HCT116 (cell line): ENCODE results near the gene FNDC3B. TPM values are rescaled to one million over a fixed set of nuclear protein-coding genes. Genes with fewer than 3 reads are reported as not detected.
"Not testable (repeated sequence)": the region's sequence is repeated elsewhere in the genome, so short reads cannot be mapped to it uniquely, and the experiment has no call there.

Experiments
- ATAC-seq: fragments of 200-7000 bp; cut with Tn5 transposase; 2 replicates; pipeline ENCODE4 v1.9.1; 2020; ENCODE audit warnings: mild to moderate bottlenecking, moderate library complexity
- BruUV-seq: library from RNA; stranded (reverse); fragments of 400-500 nt; replicated peaks from 2 replicates; lab custom pipeline; 2021; lab: Mats Ljungman, UMichigan
- CTCF ChIA-PET: fragments of 300-600 bp; sonication (Branson Sonifier 250); formaldehyde crosslinking; loops from one replicate; lab custom pipeline; 2021; ENCODE audit warnings: antibody characterized with exemption; lab: Charles Lee
- POLR2A ChIA-PET: fragments of 300-600, 350-600 bp; sonication (Branson Sonifier 250); formaldehyde crosslinking; loops from one replicate; lab custom pipeline; 2021; ENCODE audit warnings: antibody characterized with exemption; lab: Charles Lee
- RAD21 ChIA-PET, 2 experiments: fragments of 300-600 bp; sonication (Branson Sonifier 250); formaldehyde crosslinking; loops; one replicate each; lab custom pipeline; 2023; ENCODE audit warnings: low total read pairs in 2 of 2; ENCODE audit not compliant: uncharacterized antibody in 2 of 2, unreplicated experiment in 2 of 2, low non-redundant PET in 1 of 2; lab: Charles Lee
- DNase-seq: peaks from one replicate; pipeline ENCODE4 v3.0.0-alpha.2; 2010; ENCODE audit warnings: low read depth, low spot score
- H2AFZ ChIP-seq: fragments of 200-600 bp; shearing (Covaris generic), sonication (generic); 2 replicates; pipeline ENCODE4 v1.6.1; 2017; ENCODE audit warnings: low read depth, mixed run types, mixed read lengths, antibody characterized with exemption, low read length; ENCODE audit not compliant: poor library complexity, severe bottlenecking
- H3K27ac ChIP-seq: 2 replicates; pipeline ENCODE4 v1.5.1; 2012; ENCODE audit warnings: low read depth, low read length
- H3K27me3 ChIP-seq: fragments of 200-600 bp; sonication (generic); 2 replicates; pipeline ENCODE4 v1.6.1; 2016; ENCODE audit warnings: mixed run types, low read length, mixed read lengths; ENCODE audit not compliant: insufficient read depth
- H3K36me3 ChIP-seq, 2 experiments: fragments of 200-500 bp in 1 of 2; fragments of 200-600 bp in 1 of 2; sonication (Bioruptor generic) in 1 of 2; sonication (generic) in 1 of 2; 2 replicates each; pipeline versions ENCODE4 v1.5.1 to v1.6.1; 2014 to 2016; ENCODE audit warnings: low read length in 2 of 2, inconsistent platforms in 1 of 2, mixed read lengths in 1 of 2, mixed run types in 1 of 2; ENCODE audit not compliant: insufficient read depth in 2 of 2, control insufficient read depth in 1 of 2
- H3K4me1 ChIP-seq, 2 experiments: fragments of 200-600 bp in 1 of 2; sonication (generic) in 1 of 2; 2 replicates each; pipeline versions ENCODE4 v1.5.1 to v1.6.1; 2012 to 2017; ENCODE audit warnings: low read length in 2 of 2, inconsistent platforms in 1 of 2, mild to moderate bottlenecking in 1 of 2, mixed read lengths in 1 of 2, mixed run types in 1 of 2, moderate library complexity in 1 of 2; ENCODE audit not compliant: insufficient read depth in 2 of 2, control insufficient read depth in 1 of 2
- H3K4me2 ChIP-seq: fragments of 200-600 bp; sonication (generic); 2 replicates; pipeline ENCODE4 v1.6.1; 2017; ENCODE audit warnings: mixed run types, low read length, mixed read lengths
- H3K4me3 ChIP-seq, 2 experiments: fragments of 200-600 bp in 1 of 2; sonication (generic) in 1 of 2; replicated peaks in 1 of 2; 2 replicates each; pipeline ENCODE4 v1.5.1; 2011 to 2016; ENCODE audit warnings: low read length in 2 of 2, control low read depth in 1 of 2, low read depth in 1 of 2, mild to moderate bottlenecking in 1 of 2, mixed read lengths in 1 of 2, mixed run types in 1 of 2
- H3K79me2 ChIP-seq: fragments of 200-600 bp; sonication (generic); 2 replicates; pipeline ENCODE4 v1.6.1; 2017; ENCODE audit warnings: mild to moderate bottlenecking, mixed run types, low read length, moderate library complexity, mixed read lengths; ENCODE audit not compliant: insufficient read depth
- H3K9ac ChIP-seq: fragments of 200-600 bp; sonication (generic); 2 replicates; pipeline ENCODE4 v1.6.1; 2016; ENCODE audit warnings: low read length, mixed read lengths
- H3K9me2 ChIP-seq: fragments of 200-600 bp; sonication (generic), shearing (Covaris generic); 2 replicates; pipeline ENCODE4 v1.6.1; 2017; ENCODE audit warnings: mixed run types, mild to moderate bottlenecking, moderate library complexity; ENCODE audit not compliant: insufficient read depth
- H3K9me3 ChIP-seq, 2 experiments: fragments of 200-500 bp in 1 of 2; fragments of 200-600 bp in 1 of 2; sonication (Bioruptor generic) in 1 of 2; sonication (generic) in 1 of 2; 2 replicates each; pipeline ENCODE4 v1.6.1; 2014 to 2017; ENCODE audit warnings: low read length in 2 of 2, mixed read lengths in 2 of 2, inconsistent platforms in 1 of 2, low read depth in 1 of 2, mild to moderate bottlenecking in 1 of 2, mixed run types in 1 of 2, moderate library complexity in 1 of 2; ENCODE audit not compliant: control insufficient read depth in 1 of 2, insufficient read depth in 1 of 2
- H4K20me1 ChIP-seq: fragments of 200-600 bp; sonication (generic), shearing (Covaris generic); 2 replicates; pipeline ENCODE4 v1.6.1; 2017; ENCODE audit warnings: mixed run types, mild to moderate bottlenecking, moderate library complexity; ENCODE audit not compliant: insufficient read depth
- CBX3 ChIP-seq: IDR thresholded peaks from 2 replicates; pipeline ENCODE4 v1.6.1; 2012; ENCODE audit warnings: low read depth
- CEBPB ChIP-seq: IDR thresholded peaks from 2 replicates; pipeline ENCODE4 v1.6.1; 2012; ENCODE audit warnings: low read depth
- EGR1 ChIP-seq: IDR thresholded peaks from 2 replicates; pipeline ENCODE4 v1.6.1; 2012; ENCODE audit warnings: low read depth
- ELF1 ChIP-seq: IDR thresholded peaks from 2 replicates; pipeline ENCODE4 v1.6.1; 2012; ENCODE audit warnings: low read depth, borderline replicate concordance
- FOSL1 ChIP-seq: IDR thresholded peaks from 2 replicates; pipeline ENCODE4 v1.6.1; 2012; ENCODE audit warnings: low read depth
- MAX ChIP-seq: IDR thresholded peaks from 2 replicates; pipeline ENCODE4 v1.6.1; 2012
- POLR2A ChIP-seq: IDR thresholded peaks from 2 replicates; pipeline ENCODE4 v1.7.0; 2011; ENCODE audit warnings: borderline replicate concordance; ENCODE audit not compliant: insufficient read depth, insufficient read length; ENCODE audit errors: extremely low read depth
- POLR2AphosphoS5 ChIP-seq: IDR thresholded peaks from 2 replicates; pipeline ENCODE4 v1.6.1; 2011; ENCODE audit warnings: mild to moderate bottlenecking, low read depth, low read length, moderate library complexity
- RAD21 ChIP-seq: IDR thresholded peaks from 2 replicates; pipeline ENCODE4 v1.6.1; 2012; ENCODE audit warnings: low read depth, mild to moderate bottlenecking
- SIN3A ChIP-seq: IDR thresholded peaks from 2 replicates; pipeline ENCODE4 v1.6.1; 2012; ENCODE audit warnings: low read depth
- SP1 ChIP-seq: IDR thresholded peaks from 2 replicates; pipeline ENCODE4 v1.6.1; 2012; ENCODE audit warnings: low read depth
- SRF ChIP-seq: IDR thresholded peaks from 2 replicates; pipeline ENCODE4 v1.6.1; 2012; ENCODE audit warnings: low read depth
- ZFX ChIP-seq: fragments of 450-650 bp; IDR thresholded peaks from 2 replicates; pipeline ENCODE4 v1.6.1; 2017
- ZNF274 ChIP-seq: fragments of 200-500 bp; sonication (Bioruptor generic); IDR thresholded peaks from 2 replicates; pipeline ENCODE4 v1.6.1; 2014; ENCODE audit warnings: mild to moderate bottlenecking, low read depth, low read length, inconsistent platforms
- intact Hi-C: fragments of 100-400 bp; cut with micrococcal nuclease; formaldehyde crosslinking; loops from 2 replicates; pipeline ENCODE4 v1.10.0; 2022
- total RNA-seq: library from RNA; stranded (reverse); gene quantifications from one replicate; pipeline ENCODE4 v1.2.1, GENCODE V29; 2021; ENCODE audit not compliant: unreplicated experiment

FNDC3B gene
- total RNA-seq, 1 experiment from 2014 or later = 45.7 TPM

DNA sequence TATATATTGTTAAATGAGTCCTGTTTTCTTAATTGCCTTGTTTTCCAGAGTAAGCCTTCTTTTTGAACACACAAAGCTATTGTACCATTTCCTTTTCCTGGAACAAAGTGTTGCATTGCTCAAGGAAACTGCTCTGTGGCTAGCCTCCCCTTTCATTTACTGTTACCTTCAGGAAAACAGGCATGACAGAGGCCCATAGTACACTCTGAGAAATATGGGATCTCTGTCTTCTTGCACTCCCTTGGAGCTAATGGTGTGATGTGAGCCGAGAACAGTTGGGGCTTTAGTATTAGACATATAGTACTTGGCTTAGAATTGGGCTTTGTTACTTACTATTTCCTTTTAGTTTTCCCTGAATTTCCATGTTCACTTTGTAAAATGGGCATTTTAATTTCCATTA, 215.2 kb downstream of the FNDC3B start (continued):
- TF ChIP-seq RAD21 (no peak), ZFX (no peak), CBX3 (no peak), POLR2AphosphoS5 (no peak), ZNF274 (no peak), EGR1 (no peak), FOSL1 (no peak), ELF1 (no peak), SIN3A (no peak), POLR2A (no peak), MAX (no peak), SRF (no peak), SP1 (no peak), CEBPB (no peak)

GRCh38 chr3:172255321-172255720, 215.9 kb downstream of the FNDC3B start:
- H3K36me3 ChIP-seq, POLR2A ChIA-PET, BruUV-seq: not testable (repeated sequence)

More at GRCh38 chr3:172255321-172255720, 215.9 kb downstream of the FNDC3B start:
- H3K9me3 ChIP-seq, intact Hi-C loops, H3K27ac ChIP-seq, H3K9ac ChIP-seq, ATAC-seq, H4K20me1 ChIP-seq, RAD21 ChIA-PET, H3K4me3 ChIP-seq, DNase-seq, H2AFZ ChIP-seq, H3K27me3 ChIP-seq, H3K9me2 ChIP-seq, H3K79me2 ChIP-seq: not testable (repeated sequence)
- Histone ChIP-seq H3K4me2 (peak overlapping the region; percentile 26), H3K4me1 (peaks cover 0 to 21% of the 10 kb centered on the region in 2 experiments; a peak in 2 of 4 replicates)
- CTCF ChIA-PET = interaction anchor here (1.2 kb wide), 1 partner anchor 77 kb away, joined by 3 read pairs; no protein-coding TSS in a partner anchor
